HCT116 (cell line): ENCODE data around the gene ATP5F1E.

Experiments used
- EZH2 ChIP-seq: fragments of 200-600 bp; sonication (generic); IDR thresholded peaks from 2 replicates; pipeline ENCODE4 v1.6.1; 2017; ENCODE audit warnings: antibody characterized with exemption, mixed run types
- JUND ChIP-seq: IDR thresholded peaks from 2 replicates; pipeline ENCODE4 v1.6.1; 2012
- POLR2A ChIP-seq: IDR thresholded peaks from 2 replicates; pipeline ENCODE4 v1.7.0; 2011; ENCODE audit warnings: borderline replicate concordance; ENCODE audit not compliant: insufficient read depth, insufficient read length; ENCODE audit errors: extremely low read depth
- POLR2AphosphoS5 ChIP-seq: IDR thresholded peaks from 2 replicates; pipeline ENCODE4 v1.6.1; 2011; ENCODE audit warnings: mild to moderate bottlenecking, low read depth, low read length, moderate library complexity
- RAD21 ChIP-seq: IDR thresholded peaks from 2 replicates; pipeline ENCODE4 v1.6.1; 2012; ENCODE audit warnings: low read depth, mild to moderate bottlenecking
- SIN3A ChIP-seq: IDR thresholded peaks from 2 replicates; pipeline ENCODE4 v1.6.1; 2012; ENCODE audit warnings: low read depth
- SRF ChIP-seq: IDR thresholded peaks from 2 replicates; pipeline ENCODE4 v1.6.1; 2012; ENCODE audit warnings: low read depth
- TF ChIP-seq, protein P1 (sequence below): IDR thresholded peaks from 2 replicates; pipeline ENCODE4 v1.6.1; 2012; ENCODE audit warnings: low read depth
- TF ChIP-seq, protein P2 (sequence below), 3 experiments: fragments of 200-600 bp in 1 of 3; sonication (generic) in 1 of 3; IDR thresholded peaks in 2 of 3; conservative IDR thresholded peaks in 1 of 3; 2 replicates each; pipeline ENCODE4 v1.5.1; 2012 to 2017; ENCODE audit warnings: low read depth in 2 of 3, low read length in 2 of 3, antibody characterized with exemption in 1 of 3, borderline replicate concordance in 1 of 3, control low read depth in 1 of 3, mild to moderate bottlenecking in 1 of 3, mixed read lengths in 1 of 3, mixed run types in 1 of 3, moderate library complexity in 1 of 3; ENCODE audit not compliant: insufficient read depth in 1 of 3
- TF ChIP-seq, protein P3 (sequence below): IDR thresholded peaks from 2 replicates; pipeline ENCODE4 v1.6.1; 2012
- TF ChIP-seq, protein P4 (sequence below): IDR thresholded peaks from 2 replicates; pipeline ENCODE4 v1.6.1; 2011; ENCODE audit warnings: mild to moderate bottlenecking, low read length, moderate library complexity; ENCODE audit not compliant: insufficient replicate concordance; ENCODE audit errors: extremely low read depth

DNA sequence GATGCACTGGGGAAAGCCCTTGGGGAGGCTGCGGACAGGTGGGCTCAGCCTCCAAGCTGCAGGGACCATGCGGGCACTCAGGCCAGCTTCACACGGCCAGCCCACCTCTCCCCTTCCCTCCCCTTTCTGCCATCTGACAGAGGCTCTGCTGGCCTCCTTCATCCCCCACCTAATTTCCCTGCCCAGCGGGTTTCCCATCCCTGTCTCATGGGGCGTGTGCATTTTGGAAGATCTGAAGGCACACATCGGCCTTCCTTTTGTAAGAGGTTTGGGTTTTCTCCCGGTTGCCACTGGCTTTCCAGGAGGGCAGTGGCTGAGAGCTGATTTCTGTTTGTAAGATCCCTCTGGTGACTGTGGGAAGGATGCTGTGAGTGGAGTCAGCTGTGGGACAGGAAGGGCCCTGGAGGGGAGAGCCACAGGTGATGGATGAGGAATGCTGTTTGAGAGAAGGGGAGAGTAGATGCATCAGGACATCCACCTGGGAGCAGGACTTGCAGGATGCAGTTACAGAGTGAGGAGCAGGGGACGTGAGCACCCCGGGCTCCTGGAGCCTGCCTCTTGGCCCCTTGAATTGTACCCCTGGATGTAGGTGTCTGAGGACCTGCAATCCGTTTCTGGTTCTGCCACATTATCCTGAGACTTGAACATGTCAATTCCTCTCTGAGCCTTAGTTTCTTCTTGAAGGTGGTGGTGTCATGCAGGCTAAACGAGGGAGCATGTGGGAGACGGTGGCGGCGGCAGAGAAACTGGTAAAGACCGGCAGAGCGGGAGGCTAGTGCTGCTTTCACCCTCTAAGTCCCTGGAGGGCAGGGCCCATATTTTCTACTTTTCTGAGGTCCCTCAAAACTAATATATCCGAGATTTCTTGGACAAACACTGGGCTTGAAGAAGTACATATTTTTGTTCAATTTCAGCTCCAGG lies 18.8 kb downstream of the ATP5F1E start:
- TF ChIP-seq POLR2A, result no peak
- TF ChIP-seq, protein P1, sequence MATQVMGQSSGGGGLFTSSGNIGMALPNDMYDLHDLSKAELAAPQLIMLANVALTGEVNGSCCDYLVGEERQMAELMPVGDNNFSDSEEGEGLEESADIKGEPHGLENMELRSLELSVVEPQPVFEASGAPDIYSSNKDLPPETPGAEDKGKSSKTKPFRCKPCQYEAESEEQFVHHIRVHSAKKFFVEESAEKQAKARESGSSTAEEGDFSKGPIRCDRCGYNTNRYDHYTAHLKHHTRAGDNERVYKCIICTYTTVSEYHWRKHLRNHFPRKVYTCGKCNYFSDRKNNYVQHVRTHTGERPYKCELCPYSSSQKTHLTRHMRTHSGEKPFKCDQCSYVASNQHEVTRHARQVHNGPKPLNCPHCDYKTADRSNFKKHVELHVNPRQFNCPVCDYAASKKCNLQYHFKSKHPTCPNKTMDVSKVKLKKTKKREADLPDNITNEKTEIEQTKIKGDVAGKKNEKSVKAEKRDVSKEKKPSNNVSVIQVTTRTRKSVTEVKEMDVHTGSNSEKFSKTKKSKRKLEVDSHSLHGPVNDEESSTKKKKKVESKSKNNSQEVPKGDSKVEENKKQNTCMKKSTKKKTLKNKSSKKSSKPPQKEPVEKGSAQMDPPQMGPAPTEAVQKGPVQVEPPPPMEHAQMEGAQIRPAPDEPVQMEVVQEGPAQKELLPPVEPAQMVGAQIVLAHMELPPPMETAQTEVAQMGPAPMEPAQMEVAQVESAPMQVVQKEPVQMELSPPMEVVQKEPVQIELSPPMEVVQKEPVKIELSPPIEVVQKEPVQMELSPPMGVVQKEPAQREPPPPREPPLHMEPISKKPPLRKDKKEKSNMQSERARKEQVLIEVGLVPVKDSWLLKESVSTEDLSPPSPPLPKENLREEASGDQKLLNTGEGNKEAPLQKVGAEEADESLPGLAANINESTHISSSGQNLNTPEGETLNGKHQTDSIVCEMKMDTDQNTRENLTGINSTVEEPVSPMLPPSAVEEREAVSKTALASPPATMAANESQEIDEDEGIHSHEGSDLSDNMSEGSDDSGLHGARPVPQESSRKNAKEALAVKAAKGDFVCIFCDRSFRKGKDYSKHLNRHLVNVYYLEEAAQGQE, result no peak
- TF ChIP-seq POLR2AphosphoS5, result no peak
- TF ChIP-seq, protein P2, sequence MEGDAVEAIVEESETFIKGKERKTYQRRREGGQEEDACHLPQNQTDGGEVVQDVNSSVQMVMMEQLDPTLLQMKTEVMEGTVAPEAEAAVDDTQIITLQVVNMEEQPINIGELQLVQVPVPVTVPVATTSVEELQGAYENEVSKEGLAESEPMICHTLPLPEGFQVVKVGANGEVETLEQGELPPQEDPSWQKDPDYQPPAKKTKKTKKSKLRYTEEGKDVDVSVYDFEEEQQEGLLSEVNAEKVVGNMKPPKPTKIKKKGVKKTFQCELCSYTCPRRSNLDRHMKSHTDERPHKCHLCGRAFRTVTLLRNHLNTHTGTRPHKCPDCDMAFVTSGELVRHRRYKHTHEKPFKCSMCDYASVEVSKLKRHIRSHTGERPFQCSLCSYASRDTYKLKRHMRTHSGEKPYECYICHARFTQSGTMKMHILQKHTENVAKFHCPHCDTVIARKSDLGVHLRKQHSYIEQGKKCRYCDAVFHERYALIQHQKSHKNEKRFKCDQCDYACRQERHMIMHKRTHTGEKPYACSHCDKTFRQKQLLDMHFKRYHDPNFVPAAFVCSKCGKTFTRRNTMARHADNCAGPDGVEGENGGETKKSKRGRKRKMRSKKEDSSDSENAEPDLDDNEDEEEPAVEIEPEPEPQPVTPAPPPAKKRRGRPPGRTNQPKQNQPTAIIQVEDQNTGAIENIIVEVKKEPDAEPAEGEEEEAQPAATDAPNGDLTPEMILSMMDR (IDR thresholded peaks at IDR 0.05 in 2 of 3, conservative IDR thresholded peaks at IDR 0.05 in 1 of 3; ENCODE audit: borderline replicate concordance in 1 of 3, insufficient read depth in 1 of 3, low read depth in 2 of 3, low read length in 2 of 3), result no peak
- no peak for TF ChIP-seq EZH2
- TF ChIP-seq RAD21, result no peak
- TF ChIP-seq, protein P3, sequence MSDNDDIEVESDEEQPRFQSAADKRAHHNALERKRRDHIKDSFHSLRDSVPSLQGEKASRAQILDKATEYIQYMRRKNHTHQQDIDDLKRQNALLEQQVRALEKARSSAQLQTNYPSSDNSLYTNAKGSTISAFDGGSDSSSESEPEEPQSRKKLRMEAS, result no peak
- TF ChIP-seq JUND, result no peak
- TF ChIP-seq SIN3A, result no peak
- TF ChIP-seq, protein P4, sequence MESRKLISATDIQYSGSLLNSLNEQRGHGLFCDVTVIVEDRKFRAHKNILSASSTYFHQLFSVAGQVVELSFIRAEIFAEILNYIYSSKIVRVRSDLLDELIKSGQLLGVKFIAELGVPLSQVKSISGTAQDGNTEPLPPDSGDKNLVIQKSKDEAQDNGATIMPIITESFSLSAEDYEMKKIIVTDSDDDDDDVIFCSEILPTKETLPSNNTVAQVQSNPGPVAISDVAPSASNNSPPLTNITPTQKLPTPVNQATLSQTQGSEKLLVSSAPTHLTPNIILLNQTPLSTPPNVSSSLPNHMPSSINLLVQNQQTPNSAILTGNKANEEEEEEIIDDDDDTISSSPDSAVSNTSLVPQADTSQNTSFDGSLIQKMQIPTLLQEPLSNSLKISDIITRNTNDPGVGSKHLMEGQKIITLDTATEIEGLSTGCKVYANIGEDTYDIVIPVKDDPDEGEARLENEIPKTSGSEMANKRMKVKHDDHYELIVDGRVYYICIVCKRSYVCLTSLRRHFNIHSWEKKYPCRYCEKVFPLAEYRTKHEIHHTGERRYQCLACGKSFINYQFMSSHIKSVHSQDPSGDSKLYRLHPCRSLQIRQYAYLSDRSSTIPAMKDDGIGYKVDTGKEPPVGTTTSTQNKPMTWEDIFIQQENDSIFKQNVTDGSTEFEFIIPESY, result no peak
- no peak for TF ChIP-seq SRF
